Adipocyte (in vitro differentiated cells): ENCODE results near the gene KRTAP10-1.

Experiments
- DNase-seq: peaks from one replicate; pipeline ENCODE4 v3.0.0-alpha.2; 2015; ENCODE audit warnings: low read depth
- H3K27me3 ChIP-seq: replicated peaks from 2 replicates; pipeline ENCODE4 v1.7.0; 2013; ENCODE audit warnings: mild to moderate bottlenecking, low read length, moderate library complexity; ENCODE audit not compliant: control insufficient read depth, insufficient read depth
- H3K36me3 ChIP-seq: 2 replicates; pipeline ENCODE4 v1.7.0; 2013; ENCODE audit warnings: low read length, mild to moderate bottlenecking, moderate library complexity; ENCODE audit not compliant: control insufficient read depth, insufficient read depth, severe bottlenecking
- H3K4me1 ChIP-seq: 2 replicates; pipeline ENCODE4 v1.7.0; 2013; ENCODE audit warnings: mild to moderate bottlenecking, low read length, moderate library complexity; ENCODE audit not compliant: control insufficient read depth, insufficient read depth
- H3K4me3 ChIP-seq: 2 replicates; pipeline ENCODE4 v1.7.0; 2013; ENCODE audit warnings: mild to moderate bottlenecking, low read length, moderate library complexity
- H3K9ac ChIP-seq: 2 replicates; pipeline ENCODE4 v1.7.0; 2013; ENCODE audit warnings: mild to moderate bottlenecking, low read length, moderate library complexity
- H3K9me3 ChIP-seq: 2 replicates; pipeline ENCODE4 v1.7.0; 2013; ENCODE audit warnings: mild to moderate bottlenecking, low read length, moderate library complexity; ENCODE audit not compliant: control insufficient read depth

KRTAP10-1 gene

DNA sequence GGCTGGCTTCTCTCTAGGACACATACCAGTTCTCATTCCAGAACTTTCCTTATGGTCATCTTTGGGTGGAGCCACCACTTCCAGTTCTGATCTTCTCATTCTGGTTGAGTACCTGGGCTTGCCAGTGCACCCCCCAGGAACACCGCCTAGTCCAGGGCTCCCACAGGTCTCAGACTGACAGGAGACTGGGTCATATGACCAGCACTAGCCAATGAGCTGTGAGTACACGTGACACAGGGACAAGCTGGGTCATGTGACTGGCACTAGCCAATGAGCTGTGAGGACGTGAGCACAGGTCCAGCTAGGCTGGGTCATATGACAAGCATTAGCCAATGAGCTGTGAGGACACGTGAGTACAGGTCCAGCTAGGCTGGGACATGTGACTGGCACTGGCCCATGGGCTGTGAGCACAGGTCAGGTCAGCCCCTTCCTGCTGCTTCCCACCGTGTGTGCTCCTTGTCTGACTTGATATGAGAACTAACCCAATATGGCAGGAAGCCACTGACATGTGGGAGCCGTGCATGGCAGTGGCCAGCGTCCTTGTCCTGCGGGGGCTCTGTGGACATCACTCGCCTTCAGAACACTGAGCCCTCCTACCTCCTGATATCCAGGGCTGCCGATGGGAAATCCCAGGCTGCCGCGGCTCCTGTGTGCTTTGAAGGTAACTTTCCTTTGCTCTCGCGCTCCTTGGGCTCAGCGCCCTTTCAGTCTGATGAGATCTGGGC, 22.7 kb downstream of the KRTAP10-1 start:
- Histone ChIP-seq H3K9ac (no peak overlapping the region), H3K4me3 (no peak overlapping the region), H3K4me1 (no peaks in the 10 kb centered on the region), H3K27me3 (peaks cover 18% of the 10 kb centered on the region), H3K9me3 (no peaks in the 10 kb centered on the region), H3K36me3 (no peaks in the 10 kb centered on the region)
- DNase-seq: no peak

DNA sequence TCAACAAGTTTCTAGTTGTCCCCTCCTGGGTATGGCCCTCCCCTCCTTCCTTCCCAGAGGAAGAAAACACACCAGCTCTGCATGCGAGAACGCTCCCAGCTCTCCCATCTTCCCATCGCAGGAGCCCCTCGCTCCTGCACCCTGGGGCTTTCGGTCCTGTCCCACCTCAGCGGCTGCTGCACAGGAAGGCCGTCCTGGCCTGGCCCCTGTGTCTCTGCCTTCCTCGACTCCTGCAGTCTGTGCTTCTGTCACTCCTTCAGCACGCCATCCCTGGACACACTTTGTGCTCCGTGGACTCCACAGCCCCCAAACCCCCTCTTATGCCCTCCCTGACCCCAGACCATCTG, 23.2 kb downstream of the KRTAP10-1 start:
- Histone ChIP-seq H3K36me3 (no peaks in the 10 kb centered on the region), H3K9ac (no peak overlapping the region), H3K9me3 (no peaks in the 10 kb centered on the region), H3K27me3 (peaks cover 18% of the 10 kb centered on the region), H3K4me1 (no peaks in the 10 kb centered on the region), H3K4me3 (no peak overlapping the region)
- no peak for DNase-seq

DNA sequence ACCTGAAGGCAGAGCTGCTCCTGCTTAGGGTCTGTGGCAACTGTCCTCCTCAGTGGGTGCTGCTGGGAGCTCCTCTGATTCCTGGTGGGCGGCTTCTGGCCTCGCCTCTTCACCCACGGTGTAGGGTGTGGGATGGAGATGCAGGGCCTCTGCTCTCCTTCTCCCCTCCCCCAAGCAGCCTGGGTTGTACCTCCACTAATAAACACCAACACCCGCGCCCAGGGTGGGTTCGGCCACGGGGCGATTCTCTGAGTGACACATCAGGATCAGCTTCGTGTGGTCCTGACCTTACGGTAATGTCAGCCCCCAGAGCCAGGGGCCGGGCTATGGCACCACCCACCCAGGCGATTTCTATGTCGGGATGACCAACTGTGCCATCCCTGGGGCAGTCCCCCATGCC, 23.7 kb downstream of the KRTAP10-1 start:
- DNase-seq: no peak
- Histone ChIP-seq H3K4me3 (no peak overlapping the region), H3K9ac (no peak overlapping the region), H3K36me3 (no peaks in the 10 kb centered on the region), H3K9me3 (no peaks in the 10 kb centered on the region), H3K4me1 (no peaks in the 10 kb centered on the region), H3K27me3 (peaks cover 18% of the 10 kb centered on the region)

DNA sequence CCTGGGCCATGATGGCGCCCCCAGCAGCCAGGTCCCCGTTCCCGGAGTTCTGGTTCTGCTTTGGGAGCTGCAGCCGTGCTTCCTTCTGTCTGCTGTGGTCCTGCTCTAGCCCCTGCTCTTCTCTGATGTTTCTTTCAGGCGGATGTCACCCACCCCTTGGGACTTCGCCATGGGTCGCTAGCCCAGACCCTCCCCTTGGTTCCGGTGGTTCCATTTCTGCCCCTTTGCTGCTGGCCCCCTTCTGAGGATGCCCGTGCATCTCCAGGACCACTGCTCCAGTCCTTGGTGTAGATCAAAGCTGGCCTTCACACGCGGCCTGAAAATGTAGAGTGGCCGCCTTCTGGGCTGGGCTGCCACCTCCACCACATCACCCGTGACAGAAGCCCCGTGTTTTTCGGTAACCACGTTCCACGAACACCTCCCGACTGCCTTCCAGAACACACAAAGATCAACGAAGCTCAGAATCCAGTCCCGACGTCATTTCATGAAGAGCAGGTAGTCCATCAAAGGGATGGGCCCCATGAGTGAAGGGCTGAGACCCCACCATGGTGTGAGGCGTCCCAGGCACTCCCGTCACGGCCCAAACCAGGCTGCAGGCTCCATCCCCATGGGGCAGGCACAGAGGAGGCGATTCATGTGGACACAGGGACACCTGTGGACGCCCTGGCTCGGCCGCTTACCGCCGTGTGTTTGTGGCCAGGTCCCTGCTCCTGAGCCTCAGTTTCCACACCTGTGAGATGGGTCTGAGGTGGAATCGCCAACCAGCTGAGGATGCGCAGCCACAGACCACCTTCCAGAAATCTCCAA, 24.4 kb downstream of the KRTAP10-1 start:
- Histone ChIP-seq H3K9me3 (no peaks in the 10 kb centered on the region), H3K4me3 (no peak overlapping the region), H3K4me1 (no peaks in the 10 kb centered on the region), H3K9ac (no peak overlapping the region), H3K27me3 (peaks cover 20% of the 10 kb centered on the region), H3K36me3 (no peaks in the 10 kb centered on the region)
- no peak for DNase-seq

DNA sequence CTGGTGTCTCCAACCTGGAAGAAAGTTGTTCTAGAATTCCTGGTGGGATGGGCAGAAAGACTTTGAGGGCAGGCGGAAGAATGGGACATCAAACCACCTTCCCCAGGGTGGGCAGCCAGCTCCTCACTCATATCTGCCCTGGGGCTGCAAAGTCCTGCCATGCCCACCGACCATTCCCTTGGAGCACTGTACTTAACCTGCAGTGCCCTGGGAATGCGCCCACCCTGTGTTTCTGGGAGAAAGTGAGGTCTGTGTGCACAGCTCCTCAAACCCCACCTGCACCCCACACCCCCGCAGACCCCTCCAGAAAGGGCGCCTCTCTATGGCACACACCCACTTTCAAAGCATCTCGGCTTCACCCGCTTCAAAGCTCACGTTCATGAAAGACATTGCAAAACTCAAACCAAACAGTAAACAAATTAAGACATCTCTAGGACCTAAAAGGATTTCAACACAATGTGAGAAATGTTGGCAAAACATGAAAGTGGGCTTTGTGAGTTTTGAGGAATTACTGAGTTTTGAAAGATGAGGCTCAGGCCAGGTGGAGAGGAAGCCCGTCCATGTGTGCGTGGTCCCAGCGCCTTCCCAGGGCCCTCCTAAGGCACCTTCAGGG, 25.1 kb downstream of the KRTAP10-1 start:
- no peaks in the 10 kb centered on the region for H3K9me3 ChIP-seq
- H3K4me3 ChIP-seq: no peak overlapping the region
- DNase-seq: no peak
- H3K4me1 ChIP-seq: no peaks in the 10 kb centered on the region
- no peak overlapping the region for H3K9ac ChIP-seq
- H3K27me3 ChIP-seq: peaks cover 20% of the 10 kb centered on the region
- no peaks in the 10 kb centered on the region for H3K36me3 ChIP-seq

DNA sequence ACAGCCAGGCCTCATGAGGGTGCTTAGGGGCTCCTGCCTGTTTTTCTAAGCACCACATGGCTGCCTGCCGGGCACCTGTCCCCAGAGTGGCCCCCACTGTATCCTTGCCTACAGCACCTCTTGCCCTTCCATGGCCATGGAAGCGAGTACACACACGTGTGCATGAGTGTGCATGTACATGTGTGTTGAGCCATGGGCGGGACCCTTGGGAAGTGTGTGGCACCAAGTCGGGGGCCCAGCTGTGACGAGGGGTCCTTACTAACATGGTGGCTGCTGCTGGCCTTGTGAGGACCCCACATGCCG, 25.8 kb downstream of the KRTAP10-1 start:
- Histone ChIP-seq H3K36me3 (no peaks in the 10 kb centered on the region), H3K9me3 (no peaks in the 10 kb centered on the region), H3K4me3 (no peak overlapping the region), H3K4me1 (no peaks in the 10 kb centered on the region), H3K27me3 (peaks cover 17% of the 10 kb centered on the region), H3K9ac (no peak overlapping the region)
- no peak for DNase-seq

DNA sequence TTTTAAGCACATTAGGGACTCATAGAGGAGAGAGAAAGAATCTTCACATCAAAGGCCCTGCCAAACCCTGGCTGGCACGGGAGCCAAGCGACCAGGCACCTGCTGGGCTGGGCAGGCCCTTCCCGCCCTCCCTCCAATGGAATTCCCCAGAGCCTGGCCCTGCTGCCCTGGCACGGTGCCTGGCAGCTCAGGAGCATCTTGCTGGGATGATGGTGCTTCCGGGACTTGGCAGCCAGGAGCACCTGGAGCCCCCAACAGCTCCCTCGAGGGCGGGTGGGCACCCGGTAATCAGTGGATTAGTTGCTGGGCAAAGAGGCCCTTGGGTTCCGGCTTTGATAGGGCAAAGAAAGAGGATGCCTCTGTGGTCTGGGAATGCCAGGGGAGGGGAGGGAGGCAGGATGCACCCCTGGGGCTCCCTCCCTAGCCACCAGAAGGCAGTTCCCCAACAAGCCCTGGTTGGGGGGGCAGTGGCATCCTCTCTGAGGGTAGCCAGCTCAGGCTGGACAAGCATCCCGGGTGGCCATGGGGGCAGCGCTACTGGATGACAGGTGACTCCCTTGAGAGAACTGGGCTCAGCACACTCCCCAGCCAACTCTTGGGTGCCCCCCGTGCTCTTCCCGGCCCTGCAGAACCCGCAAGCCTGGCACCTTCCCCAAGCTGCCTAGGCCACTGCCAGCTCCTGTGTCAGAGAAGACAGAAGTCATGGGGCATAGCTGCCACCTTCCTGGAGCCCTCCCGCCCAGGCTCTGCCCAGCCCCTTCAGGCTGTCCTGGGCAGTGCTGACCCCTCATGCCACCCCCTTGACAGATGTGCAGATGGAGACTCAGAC, 26.4 kb downstream of the KRTAP10-1 start:
- Histone ChIP-seq H3K27me3 (peaks cover 22% of the 10 kb centered on the region), H3K36me3 (no peaks in the 10 kb centered on the region), H3K9me3 (no peaks in the 10 kb centered on the region), H3K9ac (no peak overlapping the region), H3K4me3 (no peak overlapping the region), H3K4me1 (no peaks in the 10 kb centered on the region)
- no peak for DNase-seq

DNA sequence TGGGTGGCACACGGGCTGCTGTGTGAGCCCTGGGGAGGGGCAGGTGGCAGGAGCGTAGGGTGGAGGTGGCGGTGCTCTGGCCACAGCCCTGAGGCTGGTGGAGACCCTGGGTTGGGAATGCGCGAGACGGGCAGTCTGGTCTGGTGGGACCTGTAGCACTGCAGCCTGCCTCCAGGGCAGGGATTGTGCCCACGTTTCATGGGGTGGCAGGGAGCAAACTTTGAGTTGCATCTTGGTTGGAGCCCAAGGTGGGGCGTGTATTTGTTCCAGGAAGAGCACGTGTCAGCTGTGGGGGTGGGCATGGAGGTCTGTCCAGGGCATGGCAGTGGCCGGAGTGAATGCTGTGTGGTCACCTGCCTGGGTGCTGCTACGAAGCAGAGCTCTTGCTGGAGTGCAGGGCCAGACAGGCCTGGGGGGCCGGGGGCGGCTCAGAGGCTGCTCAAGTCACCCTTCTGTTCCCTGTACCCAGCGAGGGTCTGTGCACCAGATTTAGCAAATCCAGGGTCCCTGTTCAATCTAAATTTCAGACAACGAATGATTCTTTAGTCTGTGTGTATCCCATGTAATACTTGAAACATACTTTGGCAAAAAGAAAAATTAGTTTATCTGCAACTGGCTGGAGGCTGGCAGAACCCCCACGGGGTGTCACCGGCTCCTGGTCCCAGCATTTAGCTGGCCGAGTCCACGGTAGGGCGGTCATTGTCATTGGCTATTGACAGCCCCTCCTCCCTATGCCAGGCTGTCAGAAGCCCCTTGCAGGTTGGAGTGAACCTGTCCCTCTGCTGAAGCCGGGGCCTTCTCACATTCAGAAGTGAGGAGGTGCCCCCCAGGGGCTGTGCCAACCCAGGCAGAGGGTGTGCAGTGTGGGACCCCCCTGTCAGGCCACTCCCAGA, 27.3 kb downstream of the KRTAP10-1 start:
- no peak overlapping the region for H3K9ac ChIP-seq
- H3K9me3 ChIP-seq: no peaks in the 10 kb centered on the region
- peaks cover 26% of the 10 kb centered on the region for H3K27me3 ChIP-seq
- no peak for DNase-seq
- H3K36me3 ChIP-seq: no peaks in the 10 kb centered on the region
- no peak overlapping the region for H3K4me3 ChIP-seq
- H3K4me1 ChIP-seq: no peaks in the 10 kb centered on the region

DNA sequence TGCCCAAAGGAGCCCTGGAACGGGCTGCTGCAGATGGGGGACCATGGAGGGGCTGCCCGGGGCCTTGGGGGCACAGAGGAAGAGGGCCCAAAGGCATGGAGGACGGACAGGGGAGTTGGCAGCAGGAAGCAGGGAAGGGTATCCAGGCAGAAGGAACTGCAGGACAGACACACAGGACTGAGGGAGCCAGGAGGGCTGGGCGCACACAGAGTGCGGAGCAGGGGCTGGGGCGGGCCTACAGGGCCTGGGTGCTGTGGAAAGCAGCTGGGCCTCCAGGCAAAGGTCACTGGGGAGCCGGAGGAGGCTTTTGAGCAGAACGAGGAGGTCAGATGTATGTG, 28.1 kb downstream of the KRTAP10-1 start:
- Histone ChIP-seq H3K4me1 (no peaks in the 10 kb centered on the region), H3K9me3 (no peaks in the 10 kb centered on the region), H3K27me3 (peaks cover 20% of the 10 kb centered on the region), H3K4me3 (no peak overlapping the region), H3K36me3 (no peaks in the 10 kb centered on the region), H3K9ac (no peak overlapping the region)
- DNase-seq: no peak

DNA sequence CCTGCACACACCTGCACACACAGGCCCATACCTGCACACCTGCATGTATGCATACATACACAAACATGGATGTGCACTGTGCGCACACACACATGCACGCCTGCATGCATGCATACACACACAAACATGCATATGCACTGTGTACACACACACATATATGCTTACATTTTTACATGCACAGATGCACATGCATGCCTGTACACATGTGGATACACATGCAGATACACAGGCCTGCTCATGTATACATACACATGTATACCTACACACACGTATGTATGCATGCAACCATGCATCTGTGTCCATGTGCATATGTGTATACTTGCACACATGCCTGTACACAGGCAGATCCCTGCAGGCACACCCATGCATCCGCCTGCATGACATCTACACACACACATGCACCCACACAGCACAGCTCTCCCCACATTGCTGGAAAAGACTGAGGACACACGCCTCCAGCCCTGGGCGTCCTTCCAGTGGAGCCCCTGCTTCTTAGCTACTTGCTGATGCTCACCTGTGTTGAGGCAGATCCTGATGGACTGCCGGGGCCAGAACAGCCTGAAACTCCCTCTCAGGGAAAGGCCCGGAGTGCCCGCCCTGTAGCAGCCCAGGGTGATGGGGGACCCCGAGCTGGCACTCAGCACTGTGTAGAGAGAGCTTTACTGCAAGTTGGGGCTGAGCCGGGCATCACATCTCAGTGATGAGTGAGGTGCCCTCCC, 28.6 kb downstream of the KRTAP10-1 start:
- Histone ChIP-seq H3K9ac (no peak overlapping the region), H3K27me3 (peaks cover 17% of the 10 kb centered on the region), H3K9me3 (no peaks in the 10 kb centered on the region), H3K36me3 (no peaks in the 10 kb centered on the region), H3K4me3 (no peak overlapping the region), H3K4me1 (no peaks in the 10 kb centered on the region)
- DNase-seq: no peak
